Type B pancreatic cell (in vitro differentiated cells): Measurements from ENCODE around the gene ACSS3. TPM values are rescaled to one million over a fixed set of nuclear protein-coding genes. Genes with fewer than 3 reads are reported as not detected.

Experiments used
- DNase-seq: peaks from one replicate; pipeline ENCODE4 v3.0.0; 2021; ENCODE audit warnings: mixed read lengths; ENCODE audit not compliant: unreplicated experiment; ENCODE audit errors: extremely low spot score
- H3K27ac Mint-ChIP-seq: 2 replicates; pipeline ENCODE4 v1.8.0; 2021; ENCODE audit warnings: mild to moderate bottlenecking, mixed read lengths
- H3K27me3 Mint-ChIP-seq: 2 replicates; pipeline ENCODE4 v1.8.0; 2021; ENCODE audit warnings: mixed read lengths
- H3K36me3 Mint-ChIP-seq: 2 replicates; pipeline ENCODE4 v1.8.0; 2021; ENCODE audit warnings: mixed read lengths
- H3K4me1 Mint-ChIP-seq: one replicate; pipeline ENCODE4 v1.8.0; 2021; ENCODE audit warnings: mixed read lengths; ENCODE audit not compliant: unreplicated experiment
- H3K4me3 Mint-ChIP-seq: 2 replicates; pipeline ENCODE4 v1.8.0; 2021; ENCODE audit warnings: mild to moderate bottlenecking, mixed read lengths
- H3K9me3 Mint-ChIP-seq: 2 replicates; pipeline ENCODE4 v1.8.0; 2021; ENCODE audit warnings: mixed read lengths
- CTCF ChIP-seq: fragments of 200-600 bp; sonication (generic); conservative IDR thresholded peaks from 2 replicates; pipeline ENCODE4 v1.5.0; 2021; ENCODE audit warnings: antibody characterized with exemption, mild to moderate bottlenecking
- total RNA-seq: library from RNA; stranded (reverse); gene quantifications from 2 replicates; pipeline ENCODE4 v1.2.1, GENCODE V29; 2021; ENCODE audit warnings: low replicate concordance

The ACSS3 gene
- total RNA-seq, 1 donor from 2014 or later: 28.0 TPM

- Mint-ChIP-seq H3K4me1 (peaks cover 5% of the 10 kb centered on the region), H3K27ac (no peak overlapping the region), H3K9me3 (peaks cover 6% of the 10 kb centered on the region), H3K36me3 (peaks cover 5% of the 10 kb centered on the region), H3K4me3 (no peak overlapping the region), H3K27me3 (no peaks in the 10 kb centered on the region)
- TF ChIP-seq CTCF: no peak
- DNase-seq: no peak
Measured at GRCh38 chr12:81125691-81126090, 47.8 kb downstream of the ACSS3 start.

GRCh38 chr12:81128930-81129554 is 51.2 kb downstream of the ACSS3 start:
- no peaks in the 10 kb centered on the region for H3K27me3 Mint-ChIP-seq
- H3K36me3 Mint-ChIP-seq: peaks cover 5% of the 10 kb centered on the region
- no peak for DNase-seq
- TF ChIP-seq CTCF: peak; percentile 85
- H3K9me3 Mint-ChIP-seq: peaks cover 6% of the 10 kb centered on the region
- H3K27ac Mint-ChIP-seq: no peak overlapping the region
- H3K4me1 Mint-ChIP-seq: peaks cover 5% of the 10 kb centered on the region
- H3K4me3 Mint-ChIP-seq: no peak overlapping the region

- H3K4me3 Mint-ChIP-seq: no peak overlapping the region
- no peaks in the 10 kb centered on the region for H3K9me3 Mint-ChIP-seq
- TF ChIP-seq CTCF: no peak
- H3K27ac Mint-ChIP-seq: peak overlapping the region; percentile 3
- peaks cover 8% of the 10 kb centered on the region for H3K4me1 Mint-ChIP-seq
- no peaks in the 10 kb centered on the region for H3K27me3 Mint-ChIP-seq
- no peak for DNase-seq
- no peaks in the 10 kb centered on the region for H3K36me3 Mint-ChIP-seq
Measured at GRCh38 chr12:81136519-81136918, 58.6 kb downstream of the ACSS3 start.

GRCh38 chr12:81137801-81138200 is 59.9 kb downstream of the ACSS3 start:
- Mint-ChIP-seq H3K4me3 (no peak overlapping the region), H3K27me3 (no peaks in the 10 kb centered on the region), H3K36me3 (no peaks in the 10 kb centered on the region), H3K27ac (no peak overlapping the region), H3K4me1 (peaks cover 15% of the 10 kb centered on the region), H3K9me3 (no peaks in the 10 kb centered on the region)
- no peak for DNase-seq
- no peak for TF ChIP-seq CTCF

GRCh38 chr12:81141217-81141616 is 63.3 kb downstream of the ACSS3 start:
- Mint-ChIP-seq H3K4me3 (no peak overlapping the region), H3K9me3 (no peaks in the 10 kb centered on the region), H3K4me1 (peaks cover 15% of the 10 kb centered on the region), H3K27ac (peak overlapping the region; percentile 42), H3K36me3 (peaks cover 3% of the 10 kb centered on the region), H3K27me3 (no peaks in the 10 kb centered on the region)
- TF ChIP-seq CTCF: no peak
- DNase-seq: no peak

GRCh38 chr12:81143057-81143456 is 65.2 kb downstream of the ACSS3 start:
- no peak overlapping the region for H3K27ac Mint-ChIP-seq
- DNase-seq: no peak
- H3K4me3 Mint-ChIP-seq: peak overlapping the region; percentile 20
- H3K27me3 Mint-ChIP-seq: no peaks in the 10 kb centered on the region
- H3K4me1 Mint-ChIP-seq: peaks cover 27% of the 10 kb centered on the region
- no peaks in the 10 kb centered on the region for H3K9me3 Mint-ChIP-seq
- peaks cover 3% of the 10 kb centered on the region for H3K36me3 Mint-ChIP-seq
- TF ChIP-seq CTCF: no peak
